Measurements from ENCODE around the gene RNF11. TPM values are rescaled to one million over a fixed set of nuclear protein-coding genes. Genes with fewer than 3 reads are reported as not detected.

RNF11 gene
- total RNA-seq, 4 donors from 2014 or later: 73.4 to 92.6 (median 78.2) TPM

GRCh38 chr1:51308636-51309035 lies 72.6 kb downstream of the RNF11 start:
- no peak for DNase-seq (ENCODE audit: low spot score)
- no peak for ATAC-seq (ENCODE audit: low FRiP score)
- no peak for TF ChIP-seq CTCF (IDR thresholded peaks at IDR 0.05)

- ATAC-seq (ENCODE audit: low FRiP score) (no peak), DNase-seq (ENCODE audit: low spot score) (no peak)
- TF ChIP-seq CTCF (IDR thresholded peaks at IDR 0.05): no peak
Observed at GRCh38 chr1:51309291-51309690, 73.2 kb downstream of the RNF11 start.

- no peak for TF ChIP-seq CTCF (IDR thresholded peaks at IDR 0.05)
- ATAC-seq (ENCODE audit: low FRiP score): no peak
- DNase-seq (ENCODE audit: low spot score): no peak
Observed at GRCh38 chr1:51310871-51311613, 75.0 kb downstream of the RNF11 start.

GRCh38 chr1:51311826-51312225 lies 75.8 kb downstream of the RNF11 start:
- no peak for DNase-seq (ENCODE audit: low spot score)
- TF ChIP-seq CTCF (IDR thresholded peaks at IDR 0.05): no peak
- ATAC-seq (ENCODE audit: low FRiP score): no peak

- ATAC-seq (ENCODE audit: low FRiP score) (no peak), DNase-seq (ENCODE audit: low spot score) (no peak)
- no peak for TF ChIP-seq CTCF (IDR thresholded peaks at IDR 0.05)
Observed at GRCh38 chr1:51312718-51313117, 76.6 kb downstream of the RNF11 start.

DNA sequence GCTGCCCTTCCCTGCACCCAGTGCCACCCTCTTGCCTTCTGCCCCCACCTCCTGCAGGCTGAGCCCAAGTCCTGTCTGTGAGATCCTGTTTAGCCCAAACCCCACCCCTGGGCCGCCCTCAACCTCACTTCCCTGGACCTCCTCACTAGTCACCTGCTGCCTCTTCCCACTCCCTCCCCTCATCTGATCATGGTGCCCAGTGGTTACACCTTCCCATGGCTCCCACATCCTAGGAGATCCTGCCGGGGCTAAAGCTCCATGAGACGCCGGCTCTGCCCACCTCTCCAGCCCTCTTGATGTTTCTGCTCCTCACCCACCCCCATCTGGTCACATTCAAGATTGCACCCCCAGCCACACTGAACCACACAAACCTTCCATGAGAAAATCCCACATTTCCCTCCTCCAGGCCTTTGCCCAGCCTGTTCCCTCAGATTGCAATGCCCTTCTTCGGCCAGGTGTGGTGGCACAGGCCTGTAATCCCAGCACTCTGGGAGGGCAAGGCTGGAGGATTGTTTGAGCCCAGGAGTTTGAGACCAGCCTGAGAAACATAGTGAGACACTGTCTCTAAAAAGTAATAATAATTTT lies 77.3 kb downstream of the RNF11 start:
- no peak for ATAC-seq (ENCODE audit: low FRiP score)
- TF ChIP-seq CTCF (IDR thresholded peaks at IDR 0.05): no peak
- DNase-seq (ENCODE audit: low spot score): no peak
